ENCODE results near the gene ACCSL. TPM values are rescaled to one million over a fixed set of nuclear protein-coding genes. Genes with fewer than 3 reads are reported as not detected.

ACCSL gene
- total RNA-seq, 4 donors from 2014 or later, result not detected

DNA sequence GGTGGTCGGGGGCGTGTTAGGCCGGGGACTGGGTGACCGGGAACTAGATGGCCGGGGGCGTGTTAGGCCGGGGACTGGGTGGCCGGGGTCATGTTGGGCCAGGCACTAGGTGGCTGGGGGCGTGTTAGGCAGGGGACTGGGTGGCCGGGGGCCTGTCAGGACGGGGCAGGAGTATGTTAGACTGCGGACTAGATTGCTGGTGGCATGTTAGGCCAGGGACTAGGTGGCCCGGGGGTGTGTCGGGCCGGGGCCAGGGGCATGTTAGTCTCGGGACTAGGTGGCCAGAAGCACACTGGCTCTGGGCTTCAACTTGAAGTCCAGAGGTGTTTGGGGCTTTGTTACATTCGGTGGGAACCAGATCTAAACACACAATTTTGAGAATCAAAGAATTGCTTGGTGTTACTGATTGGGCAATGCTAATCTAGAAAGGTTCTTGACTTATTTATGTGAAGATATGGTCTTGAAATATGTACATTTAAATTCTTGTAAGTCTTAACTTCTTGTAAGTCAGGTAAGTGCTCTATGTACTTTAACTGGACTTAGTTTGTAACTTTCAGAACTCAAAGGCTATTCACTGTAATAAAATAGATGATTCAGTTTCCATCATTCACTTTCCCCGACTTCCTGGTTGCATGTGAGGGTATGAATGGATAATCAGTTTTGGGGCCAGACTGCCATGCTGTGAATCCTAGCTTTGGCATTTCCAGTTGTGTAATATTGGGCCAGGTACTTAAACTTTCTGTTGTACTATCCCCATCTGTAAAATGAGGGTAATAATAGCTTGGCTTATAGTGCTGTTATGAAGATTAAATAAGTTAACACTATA is 48.8 kb downstream of the ACCSL start:
- TF ChIP-seq, protein P1, sequence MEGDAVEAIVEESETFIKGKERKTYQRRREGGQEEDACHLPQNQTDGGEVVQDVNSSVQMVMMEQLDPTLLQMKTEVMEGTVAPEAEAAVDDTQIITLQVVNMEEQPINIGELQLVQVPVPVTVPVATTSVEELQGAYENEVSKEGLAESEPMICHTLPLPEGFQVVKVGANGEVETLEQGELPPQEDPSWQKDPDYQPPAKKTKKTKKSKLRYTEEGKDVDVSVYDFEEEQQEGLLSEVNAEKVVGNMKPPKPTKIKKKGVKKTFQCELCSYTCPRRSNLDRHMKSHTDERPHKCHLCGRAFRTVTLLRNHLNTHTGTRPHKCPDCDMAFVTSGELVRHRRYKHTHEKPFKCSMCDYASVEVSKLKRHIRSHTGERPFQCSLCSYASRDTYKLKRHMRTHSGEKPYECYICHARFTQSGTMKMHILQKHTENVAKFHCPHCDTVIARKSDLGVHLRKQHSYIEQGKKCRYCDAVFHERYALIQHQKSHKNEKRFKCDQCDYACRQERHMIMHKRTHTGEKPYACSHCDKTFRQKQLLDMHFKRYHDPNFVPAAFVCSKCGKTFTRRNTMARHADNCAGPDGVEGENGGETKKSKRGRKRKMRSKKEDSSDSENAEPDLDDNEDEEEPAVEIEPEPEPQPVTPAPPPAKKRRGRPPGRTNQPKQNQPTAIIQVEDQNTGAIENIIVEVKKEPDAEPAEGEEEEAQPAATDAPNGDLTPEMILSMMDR (IDR thresholded peaks at IDR 0.05; ENCODE audit: low read depth), result no peak

DNA sequence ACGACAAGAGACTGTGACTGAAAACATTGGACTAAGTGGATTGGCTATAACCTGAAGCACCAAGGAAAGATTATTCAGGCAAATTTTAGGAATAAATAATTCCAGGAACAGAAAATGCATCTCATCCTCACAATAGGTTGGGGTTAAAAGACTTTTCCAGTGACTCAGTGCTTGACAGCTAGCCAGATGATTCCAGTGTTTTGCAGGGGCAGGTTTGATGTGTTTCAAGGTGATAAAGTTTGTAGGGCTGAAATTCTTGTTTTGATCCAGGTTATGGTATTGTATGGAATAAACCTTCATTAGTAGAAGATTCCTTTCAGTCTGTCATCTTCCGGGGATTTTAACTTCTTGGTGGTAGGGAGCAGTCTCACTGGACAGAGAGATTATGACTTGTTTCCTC is 50.0 kb downstream of the ACCSL start:
- TF ChIP-seq, protein P1 (IDR thresholded peaks at IDR 0.05; ENCODE audit: low read depth), result no peak

DNA sequence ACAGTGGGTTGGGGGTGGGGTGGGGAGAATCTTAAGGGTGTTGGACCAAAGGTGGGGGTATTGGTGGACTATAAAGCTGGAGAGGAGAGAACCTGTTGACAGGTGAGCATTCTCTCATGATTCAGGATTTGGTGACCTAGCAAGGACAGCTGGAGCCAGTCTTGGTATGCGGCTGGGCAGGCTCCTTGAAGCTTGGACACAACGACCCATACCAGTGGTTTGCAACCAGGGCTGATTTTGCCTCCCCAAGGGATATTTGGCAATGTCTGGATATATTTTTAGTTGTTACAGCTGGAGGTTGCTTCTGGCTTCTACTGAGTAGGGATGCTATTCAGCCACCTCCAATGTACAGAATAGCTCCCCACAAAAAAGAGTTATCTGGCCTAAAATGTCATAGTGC is 53.3 kb downstream of the ACCSL start:
- TF ChIP-seq, protein P1 (IDR thresholded peaks at IDR 0.05; ENCODE audit: low read depth), result no peak

DNA sequence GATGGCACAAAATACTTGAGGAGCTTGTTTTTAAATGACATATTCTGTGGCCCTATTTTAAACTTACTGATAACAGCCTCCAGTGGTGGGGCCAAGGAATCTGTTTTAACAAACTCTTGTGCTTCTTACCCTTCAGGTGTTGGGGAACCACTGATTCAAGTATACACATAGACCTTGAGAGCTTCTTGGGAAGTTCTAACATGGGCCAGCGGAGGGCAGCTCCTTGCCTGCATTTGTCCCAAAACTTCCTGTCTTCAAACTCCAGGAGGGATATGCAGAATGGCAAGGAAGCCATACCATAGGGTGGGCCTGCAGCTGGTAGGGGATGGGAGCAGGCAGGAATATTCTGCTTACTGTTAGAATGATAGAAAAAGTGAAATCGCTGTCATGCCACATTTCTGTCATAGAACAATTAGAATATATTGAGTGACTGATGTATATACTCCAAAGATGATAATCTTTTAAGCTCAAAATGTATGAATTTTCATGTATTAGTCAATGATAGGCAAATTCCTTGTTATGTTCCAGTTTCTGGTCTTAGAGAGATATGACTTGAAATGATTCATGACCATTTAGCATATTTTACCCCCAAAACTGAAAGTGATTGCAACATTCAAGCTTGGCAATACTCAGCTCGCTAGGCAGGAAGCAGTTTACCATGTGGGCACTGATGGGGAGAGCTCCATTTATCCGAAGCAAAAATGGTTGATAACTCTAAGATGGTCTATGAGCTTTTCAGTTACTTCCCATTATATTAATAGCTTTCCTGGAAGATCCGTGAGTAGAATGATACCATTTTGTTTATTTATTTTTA is 56.9 kb downstream of the ACCSL start:
- TF ChIP-seq, protein P1 (IDR thresholded peaks at IDR 0.05; ENCODE audit: low read depth), result no peak

DNA sequence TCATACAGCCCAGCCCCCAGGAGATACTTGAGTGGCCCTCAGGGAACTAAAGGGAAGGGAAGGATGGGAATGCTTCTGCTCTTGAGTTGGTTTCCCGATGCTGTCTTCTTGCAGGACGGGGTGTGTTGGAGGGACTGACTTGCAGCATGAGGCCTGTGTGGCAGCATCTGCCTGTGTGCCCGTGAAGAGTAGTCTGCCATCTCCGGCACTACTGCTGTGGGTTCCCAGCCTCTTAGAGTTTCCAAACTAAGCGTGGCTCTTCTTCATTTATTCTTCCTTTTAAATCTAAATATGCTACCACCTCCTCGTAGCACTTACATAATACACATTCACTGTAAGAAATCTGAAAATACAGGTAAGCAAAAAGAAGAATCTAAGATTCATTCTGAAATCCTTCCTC is 60.5 kb downstream of the ACCSL start:
- TF ChIP-seq, protein P1 (IDR thresholded peaks at IDR 0.05; ENCODE audit: low read depth), result no peak

Other genes starting within 250 kb of the ACCSL start
- gene ALKBH3, start 167.2 kb upstream of the ACCSL start, total RNA-seq, result 10 to 100 TPM; 25.4 to 39.6 (median 34.9) TPM
- 100 to 1,000 TPM in 1 of 4 donors, 10 to 100 TPM in 3; 41.7 to 124 (median 58.6) TPM for gene C11orf96, start 105.3 kb upstream of the ACCSL start, total RNA-seq
- 10 to 100 TPM; 17.8 to 42.5 (median 33.0) TPM for gene ACCS, start 18.3 kb downstream of the ACCSL start, total RNA-seq
- gene EXT2, start 47.7 kb downstream of the ACCSL start, total RNA-seq, result 10 to 100 TPM; 48.6 to 63.9 (median 54.8) TPM

Data from subcutaneous adipose tissue (tissue), 4 donors.